Measurements from ENCODE around the gene WDFY2.

GRCh38 chr13:51698352-51698751 lies 114.1 kb downstream of the WDFY2 start:
- TF ChIP-seq, protein P1, sequence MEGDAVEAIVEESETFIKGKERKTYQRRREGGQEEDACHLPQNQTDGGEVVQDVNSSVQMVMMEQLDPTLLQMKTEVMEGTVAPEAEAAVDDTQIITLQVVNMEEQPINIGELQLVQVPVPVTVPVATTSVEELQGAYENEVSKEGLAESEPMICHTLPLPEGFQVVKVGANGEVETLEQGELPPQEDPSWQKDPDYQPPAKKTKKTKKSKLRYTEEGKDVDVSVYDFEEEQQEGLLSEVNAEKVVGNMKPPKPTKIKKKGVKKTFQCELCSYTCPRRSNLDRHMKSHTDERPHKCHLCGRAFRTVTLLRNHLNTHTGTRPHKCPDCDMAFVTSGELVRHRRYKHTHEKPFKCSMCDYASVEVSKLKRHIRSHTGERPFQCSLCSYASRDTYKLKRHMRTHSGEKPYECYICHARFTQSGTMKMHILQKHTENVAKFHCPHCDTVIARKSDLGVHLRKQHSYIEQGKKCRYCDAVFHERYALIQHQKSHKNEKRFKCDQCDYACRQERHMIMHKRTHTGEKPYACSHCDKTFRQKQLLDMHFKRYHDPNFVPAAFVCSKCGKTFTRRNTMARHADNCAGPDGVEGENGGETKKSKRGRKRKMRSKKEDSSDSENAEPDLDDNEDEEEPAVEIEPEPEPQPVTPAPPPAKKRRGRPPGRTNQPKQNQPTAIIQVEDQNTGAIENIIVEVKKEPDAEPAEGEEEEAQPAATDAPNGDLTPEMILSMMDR (conservative IDR thresholded peaks at IDR 0.05; ENCODE audit: low read depth, low read length): no peak
- no peak for TF ChIP-seq EZH2 (IDR thresholded peaks at IDR 0.05; ENCODE audit: low read length, unreplicated experiment)

Data from PC-3 (cell line).